ENCODE results near the gene LSM10.

LSM10 gene

GRCh38 chr1:36440646-36441045, 42.9 kb upstream of the LSM10 start:
- ChIA-PET CTCF (interaction anchor here (1.0 to 1.3 kb wide), 3 partner anchors 71 to 291 kb away, joined by 3 read pairs; no protein-coding TSS in a partner anchor), POLR2A (no interaction called here)
- DNase-seq (ENCODE audit: extremely low spot score) = no peak
- TF ChIP-seq CTCF (IDR thresholded peaks at IDR 0.05; ENCODE audit: control extremely low read depth, extremely low read depth, low read depth, missing control alignments) = no peak

- TF ChIP-seq CTCF (IDR thresholded peaks at IDR 0.05; ENCODE audit: control extremely low read depth, extremely low read depth, low read depth, missing control alignments) = no peak
- no peak for DNase-seq (ENCODE audit: extremely low spot score)
- POLR2A ChIA-PET = no interaction called here
- CTCF ChIA-PET = interaction anchor here (1.3 kb wide), 1 partner anchor 98 kb away, joined by 3 read pairs; no protein-coding TSS in a partner anchor
Measured at GRCh38 chr1:36440044-36440443, 42.3 kb upstream of the LSM10 start.

- CTCF ChIA-PET = no interaction called here
- DNase-seq (ENCODE audit: extremely low spot score) = no peak
- POLR2A ChIA-PET = interaction anchor here (0.6 kb wide), 1 partner anchor 27 kb away, joined by 6 read pairs; no protein-coding TSS in a partner anchor
- no peak for TF ChIP-seq CTCF (IDR thresholded peaks at IDR 0.05; ENCODE audit: control extremely low read depth, extremely low read depth, low read depth, missing control alignments)
Measured at GRCh38 chr1:36438715-36439114, 41.0 kb upstream of the LSM10 start.

GRCh38 chr1:36436821-36437220, 39.1 kb upstream of the LSM10 start:
- no peak for DNase-seq (ENCODE audit: extremely low spot score)
- ChIA-PET POLR2A (no interaction called here), CTCF (interaction anchor here (1.6 kb wide), 1 partner anchor 12 kb away, joined by 4 read pairs; no protein-coding TSS in a partner anchor)
- no peak for TF ChIP-seq CTCF (IDR thresholded peaks at IDR 0.05; ENCODE audit: control extremely low read depth, extremely low read depth, low read depth, missing control alignments)

- TF ChIP-seq CTCF (IDR thresholded peaks at IDR 0.05; ENCODE audit: control extremely low read depth, extremely low read depth, low read depth, missing control alignments) = no peak
- CTCF ChIA-PET = interaction anchor here (1.4 to 1.8 kb wide), 2 partner anchors 11 to 90 kb away, joined by 5 to 11 read pairs; no protein-coding TSS in a partner anchor
- POLR2A ChIA-PET = no interaction called here
- no peak for DNase-seq (ENCODE audit: extremely low spot score)
Measured at GRCh38 chr1:36433102-36433501, 35.4 kb upstream of the LSM10 start.

GRCh38 chr1:36432616-36433015, 34.9 kb upstream of the LSM10 start:
- CTCF ChIA-PET = interaction anchor here (1.4 to 1.9 kb wide), 2 partner anchors 11 kb away, joined by 5 to 8 read pairs; no protein-coding TSS in a partner anchor
- TF ChIP-seq CTCF (IDR thresholded peaks at IDR 0.05; ENCODE audit: control extremely low read depth, extremely low read depth, low read depth, missing control alignments) = no peak
- DNase-seq (ENCODE audit: extremely low spot score) = no peak
- POLR2A ChIA-PET = no interaction called here

All from GM10248 (cell line).